Omental fat pad (tissue), 4 donors: ENCODE data around the gene DCHS1. TPM values are rescaled to one million over a fixed set of nuclear protein-coding genes. Genes with fewer than 3 reads are reported as not detected.
A peak's percentile ranks its signal among the peaks of the same experiment; 100 is the strongest.

ENCODE experiments used
- ATAC-seq: fragments of 150-250 bp; one replicate; pipeline ENCODE4 v1.9.1; 2016; ENCODE audit warnings: mild to moderate bottlenecking, moderate library complexity; ENCODE audit not compliant: low FRiP score
- DNase-seq: peaks from one replicate; pipeline ENCODE4 v3.0.0-alpha.2; 2019; ENCODE audit warnings: low spot score
- CTCF ChIP-seq, 3 donors: fragments of 450-650 bp; IDR thresholded peaks; one replicate each; pipeline ENCODE4 v1.5.1; 2016 to 2017; ENCODE audit warnings: antibody characterized with exemption in 3 of 3, mild to moderate bottlenecking in 3 of 3, moderate library complexity in 2 of 3
- total RNA-seq, 4 donors: library from RNA; depleted of rRNA; stranded (reverse); fragments of >200 nt; gene quantifications; one replicate each; pipeline ENCODE4 v1.1.0, GENCODE V29; 2016

Gene DCHS1
- total RNA-seq, 4 donors from 2014 or later: 12.6 to 26.3 (median 19.4) TPM

- TF ChIP-seq CTCF (IDR thresholded peaks at IDR 0.05): peak in 1 of 3 donors; percentile 61
- ATAC-seq (no peak), DNase-seq (no peak)
Measured at GRCh38 chr11:6667733-6668374, 12.2 kb upstream of the DCHS1 start.

GRCh38 chr11:6666302-6667183, 10.9 kb upstream of the DCHS1 start:
- no peak for TF ChIP-seq CTCF (IDR thresholded peaks at IDR 0.05)
- no peak for DNase-seq
- ATAC-seq: no peak

GRCh38 chr11:6664551-6664950, 8.9 kb upstream of the DCHS1 start:
- TF ChIP-seq CTCF (IDR thresholded peaks at IDR 0.05): no peak
- no peak for ATAC-seq
- DNase-seq: no peak

- TF ChIP-seq CTCF (IDR thresholded peaks at IDR 0.05): no peak
- ATAC-seq (peak; percentile 62), DNase-seq (no peak)
Measured at GRCh38 chr11:6663794-6664469, 8.3 kb upstream of the DCHS1 start.

- no peak for TF ChIP-seq CTCF (IDR thresholded peaks at IDR 0.05)
- ATAC-seq (no peak), DNase-seq (no peak)
Measured at GRCh38 chr11:6660712-6661111, 5.1 kb upstream of the DCHS1 start.

GRCh38 chr11:6658647-6659046, 3.0 kb upstream of the DCHS1 start:
- DNase-seq (no peak), ATAC-seq (no peak)
- no peak for TF ChIP-seq CTCF (IDR thresholded peaks at IDR 0.05)
